Neural cell (in vitro differentiated cells): Measurements from ENCODE around the gene TGFBI.

Experiments used
- EP300 ChIP-seq: fragments of 450-650 bp; conservative IDR thresholded peaks from 2 replicates; pipeline ENCODE4 v1.6.1; 2014; ENCODE audit warnings: antibody characterized with exemption, mild to moderate bottlenecking, moderate library complexity; ENCODE audit not compliant: poor library complexity, severe bottlenecking
- EZH2 ChIP-seq: fragments of 200-600, 300-800 bp; shearing (Covaris generic), sonication (generic); IDR thresholded peaks from 2 replicates; pipeline ENCODE4 v1.6.1; 2014; ENCODE audit warnings: antibody characterized with exemption, low read length, borderline replicate concordance, mild to moderate bottlenecking; ENCODE audit not compliant: insufficient read depth, poor library complexity, severe bottlenecking
- POLR2AphosphoS5 ChIP-seq: IDR thresholded peaks from 2 replicates; pipeline ENCODE4 v1.6.1; 2012
- RAD21 ChIP-seq: fragments of 450-650 bp; conservative IDR thresholded peaks from 2 replicates; pipeline ENCODE4 v1.6.1; 2014; ENCODE audit warnings: antibody characterized with exemption, mild to moderate bottlenecking, moderate library complexity
- SMC3 ChIP-seq: fragments of 450-650 bp; conservative IDR thresholded peaks from 2 replicates; pipeline ENCODE4 v1.6.1; 2014; ENCODE audit warnings: antibody characterized with exemption, mild to moderate bottlenecking, moderate library complexity; ENCODE audit not compliant: poor library complexity
- TAF1 ChIP-seq: IDR thresholded peaks from 2 replicates; pipeline ENCODE4 v1.6.1; 2012; ENCODE audit warnings: low read depth
- TF ChIP-seq, protein P1 (sequence below): fragments of 450-650 bp; IDR thresholded peaks from 2 replicates; pipeline ENCODE4 v1.5.1; 2014; ENCODE audit warnings: antibody characterized with exemption, mild to moderate bottlenecking, moderate library complexity; ENCODE audit not compliant: poor library complexity, severe bottlenecking
- TF ChIP-seq, protein P2 (sequence below): IDR thresholded peaks from 2 replicates; pipeline ENCODE4 v1.6.1; 2012; ENCODE audit warnings: borderline replicate concordance

DNA sequence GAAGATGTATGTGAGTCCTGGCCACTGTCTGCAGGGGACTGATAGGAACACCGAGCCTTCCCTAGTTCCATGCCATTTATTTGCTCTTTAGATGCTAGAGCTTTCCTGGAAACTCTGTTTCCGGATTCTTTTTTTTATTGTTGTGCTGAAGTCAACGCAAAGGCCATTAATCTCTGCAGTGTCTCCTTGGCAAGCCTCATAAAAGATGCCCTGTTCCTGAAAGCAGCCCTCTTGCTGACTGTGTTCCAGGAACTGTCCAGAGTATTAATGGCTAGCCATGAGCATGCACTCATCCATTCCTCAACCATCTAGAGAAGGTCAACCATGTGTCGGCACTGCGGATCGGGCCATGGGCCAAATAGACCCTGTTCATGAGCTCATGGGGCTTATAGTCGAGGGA, 61.0 kb downstream of the TGFBI start:
- TF ChIP-seq SMC3, result no peak
- TF ChIP-seq, protein P1, sequence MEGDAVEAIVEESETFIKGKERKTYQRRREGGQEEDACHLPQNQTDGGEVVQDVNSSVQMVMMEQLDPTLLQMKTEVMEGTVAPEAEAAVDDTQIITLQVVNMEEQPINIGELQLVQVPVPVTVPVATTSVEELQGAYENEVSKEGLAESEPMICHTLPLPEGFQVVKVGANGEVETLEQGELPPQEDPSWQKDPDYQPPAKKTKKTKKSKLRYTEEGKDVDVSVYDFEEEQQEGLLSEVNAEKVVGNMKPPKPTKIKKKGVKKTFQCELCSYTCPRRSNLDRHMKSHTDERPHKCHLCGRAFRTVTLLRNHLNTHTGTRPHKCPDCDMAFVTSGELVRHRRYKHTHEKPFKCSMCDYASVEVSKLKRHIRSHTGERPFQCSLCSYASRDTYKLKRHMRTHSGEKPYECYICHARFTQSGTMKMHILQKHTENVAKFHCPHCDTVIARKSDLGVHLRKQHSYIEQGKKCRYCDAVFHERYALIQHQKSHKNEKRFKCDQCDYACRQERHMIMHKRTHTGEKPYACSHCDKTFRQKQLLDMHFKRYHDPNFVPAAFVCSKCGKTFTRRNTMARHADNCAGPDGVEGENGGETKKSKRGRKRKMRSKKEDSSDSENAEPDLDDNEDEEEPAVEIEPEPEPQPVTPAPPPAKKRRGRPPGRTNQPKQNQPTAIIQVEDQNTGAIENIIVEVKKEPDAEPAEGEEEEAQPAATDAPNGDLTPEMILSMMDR, result no peak
- no peak for TF ChIP-seq POLR2AphosphoS5
- TF ChIP-seq EZH2, result no peak
- no peak for TF ChIP-seq TAF1
- TF ChIP-seq EP300, result no peak
- TF ChIP-seq, protein P2, sequence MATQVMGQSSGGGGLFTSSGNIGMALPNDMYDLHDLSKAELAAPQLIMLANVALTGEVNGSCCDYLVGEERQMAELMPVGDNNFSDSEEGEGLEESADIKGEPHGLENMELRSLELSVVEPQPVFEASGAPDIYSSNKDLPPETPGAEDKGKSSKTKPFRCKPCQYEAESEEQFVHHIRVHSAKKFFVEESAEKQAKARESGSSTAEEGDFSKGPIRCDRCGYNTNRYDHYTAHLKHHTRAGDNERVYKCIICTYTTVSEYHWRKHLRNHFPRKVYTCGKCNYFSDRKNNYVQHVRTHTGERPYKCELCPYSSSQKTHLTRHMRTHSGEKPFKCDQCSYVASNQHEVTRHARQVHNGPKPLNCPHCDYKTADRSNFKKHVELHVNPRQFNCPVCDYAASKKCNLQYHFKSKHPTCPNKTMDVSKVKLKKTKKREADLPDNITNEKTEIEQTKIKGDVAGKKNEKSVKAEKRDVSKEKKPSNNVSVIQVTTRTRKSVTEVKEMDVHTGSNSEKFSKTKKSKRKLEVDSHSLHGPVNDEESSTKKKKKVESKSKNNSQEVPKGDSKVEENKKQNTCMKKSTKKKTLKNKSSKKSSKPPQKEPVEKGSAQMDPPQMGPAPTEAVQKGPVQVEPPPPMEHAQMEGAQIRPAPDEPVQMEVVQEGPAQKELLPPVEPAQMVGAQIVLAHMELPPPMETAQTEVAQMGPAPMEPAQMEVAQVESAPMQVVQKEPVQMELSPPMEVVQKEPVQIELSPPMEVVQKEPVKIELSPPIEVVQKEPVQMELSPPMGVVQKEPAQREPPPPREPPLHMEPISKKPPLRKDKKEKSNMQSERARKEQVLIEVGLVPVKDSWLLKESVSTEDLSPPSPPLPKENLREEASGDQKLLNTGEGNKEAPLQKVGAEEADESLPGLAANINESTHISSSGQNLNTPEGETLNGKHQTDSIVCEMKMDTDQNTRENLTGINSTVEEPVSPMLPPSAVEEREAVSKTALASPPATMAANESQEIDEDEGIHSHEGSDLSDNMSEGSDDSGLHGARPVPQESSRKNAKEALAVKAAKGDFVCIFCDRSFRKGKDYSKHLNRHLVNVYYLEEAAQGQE, result no peak
- TF ChIP-seq RAD21, result no peak
